Right atrium auricular region (tissue), 2 donors: Measurements from ENCODE around the gene HS1BP3. TPM values are rescaled to one million over a fixed set of nuclear protein-coding genes. Genes with fewer than 3 reads are reported as not detected.
A peak's percentile ranks its signal among the peaks of the same experiment; 100 is the strongest.

Source experiments
- DNase-seq: peaks from one replicate; pipeline ENCODE4 v3.0.0-alpha.2; 2019; ENCODE audit warnings: low spot score
- H3K27ac ChIP-seq, 2 donors: fragments of 200-600 bp; sonication (generic); 1 replicate in 1 of 2; 2 replicates in 1 of 2; pipeline ENCODE4 v1.5.1; 2016 to 2019
- H3K27me3 ChIP-seq, 2 donors: fragments of 200-600 bp; sonication (generic); one replicate each; pipeline versions ENCODE4 v1.5.1 to v1.6.0; 2017 to 2019
- H3K36me3 ChIP-seq: fragments of 200-600 bp; sonication (generic); one replicate; pipeline ENCODE4 v1.5.1; 2016
- H3K4me1 ChIP-seq, 2 donors: fragments of 200-600 bp; sonication (generic); one replicate each; pipeline versions ENCODE4 v1.5.1 to v1.6.0; 2017 to 2019
- H3K4me3 ChIP-seq, 2 donors: fragments of 200-600 bp; sonication (generic); 1 replicate in 1 of 2; 2 replicates in 1 of 2; pipeline ENCODE4 v1.5.1; 2017 to 2019; ENCODE audit warnings: mild to moderate bottlenecking in 1 of 2, moderate library complexity in 1 of 2
- H3K9me3 ChIP-seq, 2 donors: fragments of 200-600 bp; sonication (generic); one replicate each; pipeline ENCODE4 v1.5.1; 2019
- total RNA-seq, 2 donors: library from RNA; depleted of rRNA; stranded (reverse); fragments of >200 nt; gene quantifications; one replicate each; pipeline ENCODE4 v1.1.0, GENCODE V29; 2016
- TF ChIP-seq, protein P1 (sequence below), 2 donors: fragments of 200-600 bp; sonication (generic); IDR thresholded peaks; one replicate each; pipeline ENCODE4 v1.5.1; 2019; ENCODE audit warnings: antibody characterized with exemption in 2 of 2

The HS1BP3 gene
- total RNA-seq, 2 donors from 2014 or later: 19.5 to 26.0 TPM

DNA sequence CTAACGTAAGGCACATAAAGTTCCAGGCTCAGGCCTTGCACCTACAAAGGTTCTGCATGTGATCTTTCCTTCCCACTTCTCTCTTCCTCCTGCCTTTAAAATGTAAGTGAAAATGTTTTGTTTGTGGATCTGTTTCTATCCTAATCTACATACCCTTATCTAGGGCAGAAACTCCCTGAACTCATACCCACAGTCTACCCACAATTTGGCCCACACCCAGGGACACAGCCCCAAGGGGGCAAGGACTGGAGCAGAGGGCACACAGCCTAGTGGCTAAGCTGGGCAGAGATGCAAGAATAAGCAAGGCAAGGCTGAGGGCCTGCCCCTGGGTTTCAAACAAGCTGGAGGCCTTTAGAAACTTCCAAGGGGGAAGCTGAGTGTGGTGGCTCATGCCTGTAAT lies 71.0 kb downstream of the HS1BP3 start:
- DNase-seq: no peak
- no peaks in the 10 kb centered on the region for H3K36me3 ChIP-seq
- H3K27ac ChIP-seq: peak overlapping the region; percentile 84 to 89
- TF ChIP-seq, protein P1, sequence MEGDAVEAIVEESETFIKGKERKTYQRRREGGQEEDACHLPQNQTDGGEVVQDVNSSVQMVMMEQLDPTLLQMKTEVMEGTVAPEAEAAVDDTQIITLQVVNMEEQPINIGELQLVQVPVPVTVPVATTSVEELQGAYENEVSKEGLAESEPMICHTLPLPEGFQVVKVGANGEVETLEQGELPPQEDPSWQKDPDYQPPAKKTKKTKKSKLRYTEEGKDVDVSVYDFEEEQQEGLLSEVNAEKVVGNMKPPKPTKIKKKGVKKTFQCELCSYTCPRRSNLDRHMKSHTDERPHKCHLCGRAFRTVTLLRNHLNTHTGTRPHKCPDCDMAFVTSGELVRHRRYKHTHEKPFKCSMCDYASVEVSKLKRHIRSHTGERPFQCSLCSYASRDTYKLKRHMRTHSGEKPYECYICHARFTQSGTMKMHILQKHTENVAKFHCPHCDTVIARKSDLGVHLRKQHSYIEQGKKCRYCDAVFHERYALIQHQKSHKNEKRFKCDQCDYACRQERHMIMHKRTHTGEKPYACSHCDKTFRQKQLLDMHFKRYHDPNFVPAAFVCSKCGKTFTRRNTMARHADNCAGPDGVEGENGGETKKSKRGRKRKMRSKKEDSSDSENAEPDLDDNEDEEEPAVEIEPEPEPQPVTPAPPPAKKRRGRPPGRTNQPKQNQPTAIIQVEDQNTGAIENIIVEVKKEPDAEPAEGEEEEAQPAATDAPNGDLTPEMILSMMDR (IDR thresholded peaks at IDR 0.05): no peak
- H3K27me3 ChIP-seq: no peaks in the 10 kb centered on the region
- H3K4me1 ChIP-seq: peaks cover 5 to 88% of the 10 kb centered on the region in 2 donors
- H3K4me3 ChIP-seq: no peak overlapping the region
- H3K9me3 ChIP-seq: peaks cover 0 to 6% of the 10 kb centered on the region in 2 donors

DNA sequence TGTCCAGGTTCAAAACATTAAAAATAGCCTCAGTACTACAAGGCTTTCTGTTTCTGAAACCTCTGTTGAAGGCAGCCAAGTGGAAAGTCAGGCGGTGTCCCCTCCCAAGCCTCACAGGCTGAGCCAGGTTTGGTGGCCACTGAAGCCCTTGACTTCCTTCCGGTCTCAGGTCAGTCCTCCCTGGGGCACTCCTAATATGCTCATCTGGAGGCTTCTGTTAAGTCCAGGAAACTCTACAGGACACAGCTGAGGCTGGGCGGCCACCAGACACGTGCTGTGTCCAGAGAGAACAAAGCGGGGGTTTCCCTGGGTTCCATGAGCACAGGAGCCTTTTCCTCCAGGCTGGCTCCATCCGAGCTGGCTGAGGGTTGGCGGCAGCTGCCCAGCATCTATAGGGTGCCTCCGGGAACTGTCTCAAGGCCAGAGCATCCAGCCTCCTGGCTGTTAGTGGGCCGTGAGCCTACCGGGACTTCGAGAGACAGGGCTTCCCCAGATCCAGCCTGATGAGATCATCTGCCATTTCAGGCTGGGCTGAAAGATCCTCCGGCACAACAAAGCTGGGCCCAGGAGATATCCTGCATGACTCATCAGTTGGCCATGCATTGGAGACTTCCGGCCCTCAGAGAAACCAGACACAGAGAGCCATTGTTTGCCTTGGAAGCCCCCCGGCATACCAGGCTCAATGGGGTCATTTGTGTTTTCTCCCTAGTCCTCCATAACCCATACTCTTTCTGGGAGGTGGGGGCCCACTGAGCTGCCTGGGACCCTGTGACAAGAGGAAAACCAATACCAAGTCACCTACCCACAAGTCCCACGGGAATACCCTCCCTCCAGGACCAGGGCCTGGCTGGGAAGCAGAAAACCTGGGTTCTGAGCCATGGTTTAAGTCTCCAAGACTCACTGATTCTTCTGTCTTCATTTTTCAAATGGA lies 71.7 kb downstream of the HS1BP3 start:
- no peaks in the 10 kb centered on the region for H3K36me3 ChIP-seq
- TF ChIP-seq, protein P1 (IDR thresholded peaks at IDR 0.05): no peak
- H3K27me3 ChIP-seq: no peaks in the 10 kb centered on the region
- peaks cover 5 to 88% of the 10 kb centered on the region in 2 donors for H3K4me1 ChIP-seq
- peaks cover 0 to 6% of the 10 kb centered on the region in 2 donors for H3K9me3 ChIP-seq
- peak overlapping the region; percentile 84 to 89 for H3K27ac ChIP-seq
- peak; percentile 95 for DNase-seq
- no peak overlapping the region for H3K4me3 ChIP-seq

DNA sequence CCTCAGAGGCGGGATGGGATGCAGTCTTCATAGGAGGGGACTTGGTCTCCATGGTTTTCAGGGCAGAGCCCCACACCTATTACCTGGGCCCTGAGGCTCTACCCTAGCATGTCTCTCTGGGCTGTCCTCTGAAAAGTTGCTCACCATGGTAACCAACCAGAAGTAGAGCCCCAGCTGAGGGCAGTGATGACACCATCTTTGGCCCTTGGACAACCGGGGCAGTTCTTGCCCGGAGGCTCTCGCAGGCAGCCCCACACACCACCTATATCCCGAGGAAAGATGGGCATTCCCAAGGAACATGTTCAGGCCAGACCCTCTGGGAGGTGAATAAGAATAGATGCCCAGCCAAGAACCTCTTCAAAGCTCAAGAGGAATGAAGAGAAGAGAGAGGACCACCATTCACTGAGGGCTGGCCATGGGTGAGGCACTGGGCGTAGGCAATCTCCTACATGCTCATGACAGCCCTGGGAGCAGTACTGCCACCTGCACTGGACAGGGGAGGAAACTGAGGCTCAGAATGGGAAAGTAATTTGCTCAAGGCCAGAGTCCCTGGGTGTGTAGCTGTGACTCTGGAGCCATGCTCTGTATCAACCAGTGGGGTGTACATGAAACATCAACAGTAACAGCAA lies 72.5 kb downstream of the HS1BP3 start:
- Histone ChIP-seq H3K4me1 (peaks cover 5 to 88% of the 10 kb centered on the region in 2 donors), H3K9me3 (peaks cover 0 to 6% of the 10 kb centered on the region in 2 donors), H3K27me3 (no peaks in the 10 kb centered on the region), H3K27ac (peak overlapping the region; percentile 84 to 89), H3K36me3 (no peaks in the 10 kb centered on the region), H3K4me3 (no peak overlapping the region)
- TF ChIP-seq, protein P1 (IDR thresholded peaks at IDR 0.05): no peak
- DNase-seq: no peak

GRCh38 chr2:20577495-20578235 lies 73.2 kb downstream of the HS1BP3 start:
- peaks cover 5 to 88% of the 10 kb centered on the region in 2 donors for H3K4me1 ChIP-seq
- peak overlapping the region; percentile 84 to 89 for H3K27ac ChIP-seq
- no peaks in the 10 kb centered on the region for H3K36me3 ChIP-seq
- peaks cover 0 to 6% of the 10 kb centered on the region in 2 donors for H3K9me3 ChIP-seq
- H3K4me3 ChIP-seq: no peak overlapping the region
- DNase-seq: no peak
- TF ChIP-seq, protein P1 (IDR thresholded peaks at IDR 0.05): no peak
- no peaks in the 10 kb centered on the region for H3K27me3 ChIP-seq

DNA sequence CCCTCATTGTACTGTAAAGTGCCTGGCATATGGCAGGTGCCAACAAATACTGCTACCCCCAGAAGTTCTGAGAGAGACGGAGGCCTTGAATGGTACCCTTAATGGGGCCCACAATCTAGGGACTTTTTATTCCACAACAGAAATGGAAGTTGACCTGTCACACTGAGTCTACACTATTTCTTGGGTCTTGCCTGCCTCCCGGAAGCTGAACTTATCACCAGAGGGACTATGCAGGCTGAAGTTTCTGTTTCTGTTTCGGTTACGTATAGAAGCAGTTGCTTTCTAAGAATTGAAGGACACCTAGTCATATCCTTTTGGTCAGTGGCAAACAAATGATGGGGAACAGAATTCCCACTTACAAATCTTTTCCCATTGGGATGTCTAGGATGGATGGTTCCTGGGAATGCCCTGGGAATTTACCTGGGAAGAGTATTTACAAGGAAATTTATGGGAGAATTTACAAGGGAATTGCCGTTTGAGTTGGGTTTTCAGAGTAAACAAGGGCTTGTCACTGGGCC lies 74.2 kb downstream of the HS1BP3 start:
- H3K27ac ChIP-seq: no peak overlapping the region
- no peaks in the 10 kb centered on the region for H3K27me3 ChIP-seq
- TF ChIP-seq, protein P1 (IDR thresholded peaks at IDR 0.05): no peak
- H3K9me3 ChIP-seq: peaks cover 0 to 3% of the 10 kb centered on the region in 2 donors
- peaks cover 5 to 88% of the 10 kb centered on the region in 2 donors for H3K4me1 ChIP-seq
- no peak for DNase-seq
- H3K36me3 ChIP-seq: no peaks in the 10 kb centered on the region
- H3K4me3 ChIP-seq: no peak overlapping the region
